ENCODE measurements around the gene MRPL19.

Gene MRPL19

DNA sequence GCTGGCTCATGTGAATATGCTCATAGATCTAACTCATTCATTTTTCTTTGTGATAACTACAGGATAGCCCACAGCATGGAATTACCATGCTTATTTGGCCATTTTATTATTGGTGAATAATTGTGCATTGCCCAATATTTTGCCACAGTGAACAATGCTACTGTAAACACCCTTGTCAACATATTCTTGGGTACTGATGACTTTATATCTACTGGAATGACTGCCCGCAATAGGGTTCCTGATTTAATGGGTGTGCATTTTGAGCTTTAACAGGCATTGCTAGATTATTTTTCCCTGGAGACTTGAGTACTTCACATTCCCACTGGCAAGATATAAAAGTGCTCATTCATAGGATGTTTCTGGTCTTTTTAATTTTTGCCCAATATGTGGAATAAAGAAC is 43.1 kb upstream of the MRPL19 start:
- H3K4me3 ChIP-seq (ENCODE audit: low read depth, low read length): no peak overlapping the region
- TF ChIP-seq, protein P1, sequence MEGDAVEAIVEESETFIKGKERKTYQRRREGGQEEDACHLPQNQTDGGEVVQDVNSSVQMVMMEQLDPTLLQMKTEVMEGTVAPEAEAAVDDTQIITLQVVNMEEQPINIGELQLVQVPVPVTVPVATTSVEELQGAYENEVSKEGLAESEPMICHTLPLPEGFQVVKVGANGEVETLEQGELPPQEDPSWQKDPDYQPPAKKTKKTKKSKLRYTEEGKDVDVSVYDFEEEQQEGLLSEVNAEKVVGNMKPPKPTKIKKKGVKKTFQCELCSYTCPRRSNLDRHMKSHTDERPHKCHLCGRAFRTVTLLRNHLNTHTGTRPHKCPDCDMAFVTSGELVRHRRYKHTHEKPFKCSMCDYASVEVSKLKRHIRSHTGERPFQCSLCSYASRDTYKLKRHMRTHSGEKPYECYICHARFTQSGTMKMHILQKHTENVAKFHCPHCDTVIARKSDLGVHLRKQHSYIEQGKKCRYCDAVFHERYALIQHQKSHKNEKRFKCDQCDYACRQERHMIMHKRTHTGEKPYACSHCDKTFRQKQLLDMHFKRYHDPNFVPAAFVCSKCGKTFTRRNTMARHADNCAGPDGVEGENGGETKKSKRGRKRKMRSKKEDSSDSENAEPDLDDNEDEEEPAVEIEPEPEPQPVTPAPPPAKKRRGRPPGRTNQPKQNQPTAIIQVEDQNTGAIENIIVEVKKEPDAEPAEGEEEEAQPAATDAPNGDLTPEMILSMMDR (conservative IDR thresholded peaks at IDR 0.05; ENCODE audit: low read depth, low read length): no peak
- DNase-seq (ENCODE audit: low read depth): no peak

DNA sequence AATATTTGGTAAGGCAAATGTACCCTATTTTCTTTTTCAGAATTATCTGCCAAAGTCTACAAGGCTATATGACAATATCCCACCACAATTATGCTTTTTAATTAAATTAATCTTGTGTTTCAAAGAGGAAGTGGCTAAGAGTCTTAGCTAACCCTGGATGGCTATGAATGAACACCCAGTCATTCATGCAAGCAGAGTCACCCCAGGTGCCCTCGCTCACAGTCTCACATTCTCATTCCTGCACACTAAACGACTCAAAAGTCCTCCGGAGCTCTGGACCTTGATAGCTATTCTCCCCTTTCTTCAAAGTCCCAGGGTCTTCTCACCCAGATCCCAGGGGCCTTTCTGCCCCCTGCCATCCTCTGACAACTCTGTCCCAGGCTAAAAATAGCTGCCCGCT is 42.1 kb upstream of the MRPL19 start:
- no peak for DNase-seq (ENCODE audit: low read depth)

DNA sequence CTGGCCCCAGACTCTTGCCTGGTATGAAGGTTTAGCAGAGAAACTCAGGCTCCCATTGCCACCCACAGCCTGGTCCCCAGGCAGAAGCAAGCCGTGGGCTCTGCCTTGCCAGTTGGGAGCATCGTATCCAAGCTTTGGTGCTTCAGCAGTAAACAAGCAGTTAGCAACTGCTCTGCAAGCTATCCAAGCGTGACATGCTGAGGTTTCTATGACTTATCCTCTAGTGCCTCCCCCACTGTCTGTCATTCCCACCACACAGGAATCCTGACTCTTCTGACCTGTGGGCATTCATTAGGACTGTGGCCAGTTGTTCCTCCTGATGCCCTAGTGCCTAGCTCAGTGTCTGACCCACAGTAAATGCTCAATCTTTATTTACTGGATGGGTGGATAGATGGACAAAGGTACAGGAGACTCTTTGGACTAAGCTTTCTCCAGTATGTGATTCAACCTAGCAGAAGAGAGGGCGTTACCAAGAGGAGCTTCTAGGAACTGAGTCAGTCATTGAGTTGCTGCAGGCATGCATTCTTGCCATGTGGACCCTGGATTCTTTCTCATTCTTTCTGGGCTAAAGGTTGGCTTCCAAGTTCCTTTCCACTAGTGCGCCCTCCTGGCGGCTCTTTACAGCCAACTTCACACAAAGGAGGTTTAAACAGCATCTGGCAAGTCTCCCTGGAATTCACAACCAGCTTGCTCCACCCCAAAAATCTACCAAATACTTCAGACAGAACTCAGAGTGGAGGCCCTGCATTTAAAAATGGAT is 40.6 kb upstream of the MRPL19 start:
- H3K4me3 ChIP-seq (ENCODE audit: low read depth, low read length): no peak overlapping the region
- TF ChIP-seq, protein P1 (conservative IDR thresholded peaks at IDR 0.05; ENCODE audit: low read depth, low read length): peak; percentile 58
- DNase-seq (ENCODE audit: low read depth): peak; percentile 95

More for the DNA sequence above, 42.1 kb upstream of the MRPL19 start:
- H3K4me3 ChIP-seq (ENCODE audit: low read depth, low read length): no peak overlapping the region
- TF ChIP-seq, protein P1 (conservative IDR thresholded peaks at IDR 0.05; ENCODE audit: low read depth, low read length): no peak

DNA sequence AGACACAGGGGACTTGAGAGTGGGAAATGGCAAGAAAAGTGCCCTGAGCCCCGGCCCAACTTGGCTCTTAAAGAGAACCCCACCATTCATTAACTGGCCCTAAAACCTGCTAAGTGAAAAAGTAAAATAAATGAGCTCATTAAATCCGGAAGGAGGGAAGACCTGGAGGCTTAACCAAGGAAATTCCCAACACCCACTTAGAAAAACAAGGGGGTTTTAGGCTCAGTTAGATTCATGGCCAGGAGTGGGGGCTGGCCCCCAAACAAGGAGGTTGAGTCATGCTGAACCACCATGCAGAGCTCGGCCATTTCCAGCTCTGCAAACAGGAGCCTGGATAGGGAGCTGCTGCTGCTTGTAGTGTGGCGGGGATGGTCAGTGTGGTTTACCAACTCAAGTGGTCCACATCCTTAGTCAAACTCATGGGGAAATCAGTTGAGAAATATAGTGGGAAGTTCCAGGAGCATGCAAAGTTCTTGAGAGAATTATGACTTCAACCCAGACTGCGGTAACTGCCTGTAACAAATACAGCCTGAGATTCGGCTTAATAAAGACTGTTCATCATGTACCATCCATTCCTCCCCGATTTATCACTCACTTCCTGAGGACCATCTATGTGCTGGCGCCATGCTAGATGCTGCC is 39.7 kb upstream of the MRPL19 start:
- no peak for DNase-seq (ENCODE audit: low read depth)
- no peak overlapping the region for H3K4me3 ChIP-seq (ENCODE audit: low read depth, low read length)
- TF ChIP-seq, protein P1 (conservative IDR thresholded peaks at IDR 0.05; ENCODE audit: low read depth, low read length): no peak

DNA sequence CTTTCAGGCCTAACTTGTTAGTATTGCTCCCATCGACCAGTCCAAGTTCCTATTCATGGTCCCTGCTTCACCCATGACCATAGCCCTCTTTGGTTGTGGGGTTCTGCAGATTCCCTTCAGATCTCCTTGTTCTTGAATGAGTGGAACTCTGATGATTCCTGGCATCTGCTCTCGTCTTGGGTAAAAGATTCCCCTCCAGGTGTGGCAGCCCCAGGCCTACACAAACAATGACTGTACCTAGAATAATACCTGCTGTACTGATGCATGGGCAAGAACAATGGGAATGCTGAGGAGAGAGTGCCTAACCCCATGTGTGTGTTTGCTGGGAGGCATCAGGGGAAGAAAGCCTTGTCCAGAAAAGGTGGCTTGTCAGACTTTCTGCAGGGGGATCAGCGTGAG is 39.2 kb upstream of the MRPL19 start:
- TF ChIP-seq, protein P1 (conservative IDR thresholded peaks at IDR 0.05; ENCODE audit: low read depth, low read length): no peak
- no peak overlapping the region for H3K4me3 ChIP-seq (ENCODE audit: low read depth, low read length)
- no peak for DNase-seq (ENCODE audit: low read depth)

DNA sequence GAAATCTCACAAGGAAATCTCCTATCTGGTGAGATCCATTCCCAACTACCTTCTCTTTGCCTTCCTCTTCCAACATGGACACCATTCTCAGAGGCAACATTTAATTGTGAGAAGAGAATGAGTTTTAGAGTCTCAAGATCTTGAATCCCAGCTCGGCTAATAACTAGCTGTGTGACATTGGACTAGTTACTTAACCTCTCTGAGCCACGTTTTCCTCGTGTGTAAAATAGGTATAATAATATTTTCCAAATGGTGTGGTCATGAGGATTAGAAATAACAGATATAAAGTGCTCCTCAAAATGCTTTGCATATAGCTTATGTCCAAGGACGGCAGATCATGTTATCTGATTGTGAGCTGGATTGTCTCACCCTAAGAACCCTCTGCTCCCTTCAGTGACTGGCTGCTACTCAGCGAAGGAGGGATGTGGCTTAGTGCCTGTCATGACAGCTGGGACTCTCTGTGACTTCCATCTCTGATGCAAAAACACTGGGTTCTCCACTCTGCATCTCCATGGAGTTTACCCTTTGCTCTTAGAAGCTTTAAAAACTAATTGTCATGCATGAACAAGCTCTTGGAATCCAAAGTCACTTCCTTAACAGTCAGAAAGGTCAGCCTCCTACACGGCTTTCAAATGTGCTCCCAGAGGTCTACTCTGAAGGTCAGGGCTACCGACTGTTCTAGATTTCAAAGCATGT is 38.4 kb upstream of the MRPL19 start:
- DNase-seq (ENCODE audit: low read depth): peak; percentile 39
- TF ChIP-seq, protein P1 (conservative IDR thresholded peaks at IDR 0.05; ENCODE audit: low read depth, low read length): no peak
- no peak overlapping the region for H3K4me3 ChIP-seq (ENCODE audit: low read depth, low read length)
